ENCODE data around the gene TSPAN10. TPM values are rescaled to one million over a fixed set of nuclear protein-coding genes. Genes with fewer than 3 reads are reported as not detected.
A peak's percentile ranks its signal among the peaks of the same experiment; 100 is the strongest.

Gene TSPAN10
- total RNA-seq, 2 donors from 2014 or later, result 1.3 to 1.8 TPM

- TF ChIP-seq, protein P1, sequence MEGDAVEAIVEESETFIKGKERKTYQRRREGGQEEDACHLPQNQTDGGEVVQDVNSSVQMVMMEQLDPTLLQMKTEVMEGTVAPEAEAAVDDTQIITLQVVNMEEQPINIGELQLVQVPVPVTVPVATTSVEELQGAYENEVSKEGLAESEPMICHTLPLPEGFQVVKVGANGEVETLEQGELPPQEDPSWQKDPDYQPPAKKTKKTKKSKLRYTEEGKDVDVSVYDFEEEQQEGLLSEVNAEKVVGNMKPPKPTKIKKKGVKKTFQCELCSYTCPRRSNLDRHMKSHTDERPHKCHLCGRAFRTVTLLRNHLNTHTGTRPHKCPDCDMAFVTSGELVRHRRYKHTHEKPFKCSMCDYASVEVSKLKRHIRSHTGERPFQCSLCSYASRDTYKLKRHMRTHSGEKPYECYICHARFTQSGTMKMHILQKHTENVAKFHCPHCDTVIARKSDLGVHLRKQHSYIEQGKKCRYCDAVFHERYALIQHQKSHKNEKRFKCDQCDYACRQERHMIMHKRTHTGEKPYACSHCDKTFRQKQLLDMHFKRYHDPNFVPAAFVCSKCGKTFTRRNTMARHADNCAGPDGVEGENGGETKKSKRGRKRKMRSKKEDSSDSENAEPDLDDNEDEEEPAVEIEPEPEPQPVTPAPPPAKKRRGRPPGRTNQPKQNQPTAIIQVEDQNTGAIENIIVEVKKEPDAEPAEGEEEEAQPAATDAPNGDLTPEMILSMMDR (conservative IDR thresholded peaks at IDR 0.05), result no peak
- peaks cover 15% of the 10 kb centered on the region for H3K4me1 ChIP-seq (ENCODE audit: control insufficient read depth, insufficient read depth, low read length)
- Mint-ChIP-seq H3K4me3 (peak overlapping the region; percentile 72), H3K27me3 (ENCODE audit: insufficient read depth) (no peaks in the 10 kb centered on the region), H3K27ac (peak overlapping the region; percentile 68), H3K4me1 (peaks cover 13% of the 10 kb centered on the region), H3K9me3 (no peaks in the 10 kb centered on the region), H3K36me3 (ENCODE audit: low read depth) (peaks cover 36% of the 10 kb centered on the region)
- H3K9ac ChIP-seq (ENCODE audit: extremely low read depth, low read length, poor library complexity, severe bottlenecking), result peak overlapping the region; percentile 70
- WGBS, 2 experiments (ENCODE audit: insufficient coverage in 1 of 2, insufficient read length in 1 of 2), result 79 to 86% methylated on average over 25 to 30 of the region's 30 CpGs
- H3K4me3 ChIP-seq (ENCODE audit: low read length), result peak overlapping the region; percentile 96
- H3K27ac ChIP-seq (ENCODE audit: low read depth, low read length), result peak overlapping the region; percentile 30
- no peaks in the 10 kb centered on the region for H3K27me3 ChIP-seq (ENCODE audit: control insufficient read depth, insufficient read depth, low read length, poor library complexity, severe bottlenecking)
- no peaks in the 10 kb centered on the region for H3K9me3 ChIP-seq (ENCODE audit: control insufficient read depth, low read length)
- peaks cover 34% of the 10 kb centered on the region for H3K36me3 ChIP-seq (ENCODE audit: control insufficient read depth, insufficient read depth, low read length)
- DNase-seq, result peak; percentile 70
Observed at GRCh38 chr17:81665205-81666091, 28.5 kb downstream of the TSPAN10 start.

DNA sequence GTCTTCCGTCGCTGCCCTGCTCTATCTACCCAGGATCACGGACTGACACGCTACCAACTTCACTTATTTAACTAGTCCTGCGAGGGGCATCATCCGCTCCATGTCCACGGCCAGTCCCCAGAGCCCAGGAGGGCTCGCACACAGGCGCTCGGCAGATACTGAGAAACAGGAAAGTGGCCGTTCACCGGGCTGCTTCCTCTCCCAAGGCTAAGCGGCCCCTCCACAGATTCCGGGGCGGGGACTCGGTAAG is 29.0 kb downstream of the TSPAN10 start:
- H3K4me3 ChIP-seq (ENCODE audit: low read length), result peak overlapping the region; percentile 96

DNA sequence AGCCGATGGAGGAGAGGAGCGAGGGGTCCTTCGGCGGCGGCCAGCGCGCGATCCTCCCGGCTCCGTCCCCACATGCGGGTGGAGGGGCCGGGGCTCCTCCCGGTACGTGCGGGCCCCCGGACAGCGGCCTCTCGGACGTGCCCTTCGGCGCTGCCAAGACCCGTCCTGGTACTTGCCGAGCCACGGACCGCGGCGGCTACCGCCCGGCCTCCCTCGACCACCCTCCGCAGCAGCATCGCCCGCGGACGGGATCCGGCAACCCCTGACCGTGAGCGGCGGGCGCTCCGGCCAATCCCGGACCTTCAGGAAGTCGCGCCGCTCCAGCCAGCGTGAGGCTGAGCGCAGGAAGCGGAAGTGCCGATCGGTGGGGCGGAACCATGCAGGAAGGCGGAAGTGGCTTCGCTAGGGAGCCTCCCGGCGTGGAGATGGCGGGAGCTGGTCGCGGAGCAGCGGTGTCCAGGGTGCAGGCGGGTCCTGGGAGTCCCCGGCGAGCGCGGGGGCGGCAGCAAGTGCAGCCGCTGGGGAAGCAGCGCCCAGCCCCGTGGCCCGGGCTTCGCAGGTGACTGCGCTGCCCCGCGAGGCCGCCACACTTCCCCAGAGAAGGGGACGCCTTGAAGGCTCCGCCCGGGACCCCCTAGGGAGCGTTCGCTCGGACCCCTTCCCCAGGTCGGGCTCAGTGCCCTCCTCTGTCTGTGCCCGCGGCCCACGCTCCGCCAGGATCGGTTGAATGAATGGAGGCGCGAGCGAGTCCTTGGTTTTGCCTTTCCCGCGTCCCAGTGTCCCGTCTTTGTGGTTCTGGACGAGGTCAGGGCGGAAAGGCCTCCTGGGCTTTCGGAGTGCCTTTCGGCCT is 29.6 kb downstream of the TSPAN10 start, which contains the start of the genes CCDC137 and OXLD1:
TSS of gene CCDC137 (plus strand) at position 396 of the 850 bp plus-strand sequence. CDS start at position 426, 30 bp downstream.
TSS of gene OXLD1 (minus strand) at position 264 of the 850 bp plus-strand sequence. CDS start at position 236, 28 bp downstream.
- Histone ChIP-seq H3K27ac (ENCODE audit: low read depth, low read length) (peak within 1 kb of the TSS; percentile 63), H3K4me1 (ENCODE audit: control insufficient read depth, insufficient read depth, low read length) (peaks cover 15% of the 10 kb centered on the region), H3K36me3 (ENCODE audit: control insufficient read depth, insufficient read depth, low read length) (peaks cover 43% of the 10 kb centered on the region), H3K27me3 (ENCODE audit: control insufficient read depth, insufficient read depth, low read length, poor library complexity, severe bottlenecking) (no peaks in the 10 kb centered on the region), H3K9me3 (ENCODE audit: control insufficient read depth, low read length) (no peaks in the 10 kb centered on the region), H3K9ac (ENCODE audit: extremely low read depth, low read length, poor library complexity, severe bottlenecking) (peak within 1 kb of the TSS; percentile 70), H3K4me3 (ENCODE audit: low read length) (peak within 1 kb of the TSS; percentile 96)
- no peaks in the 10 kb centered on the region for H3K27me3 Mint-ChIP-seq (ENCODE audit: insufficient read depth)
- WGBS, 2 experiments (ENCODE audit: insufficient coverage in 1 of 2, insufficient read length in 1 of 2), result 1% methylated on average over 45 to 96 of the region's 96 CpGs
- H3K4me1 Mint-ChIP-seq, result peaks cover 13% of the 10 kb centered on the region
- TF ChIP-seq, protein P1 (conservative IDR thresholded peaks at IDR 0.05), result no peak
- peaks cover 46% of the 10 kb centered on the region for H3K36me3 Mint-ChIP-seq (ENCODE audit: low read depth)
- no peaks in the 10 kb centered on the region for H3K9me3 Mint-ChIP-seq
- peak within 1 kb of the TSS; percentile 72 for H3K4me3 Mint-ChIP-seq
- DNase-seq, result peak; percentile 100
- H3K27ac Mint-ChIP-seq, result peak within 1 kb of the TSS; percentile 93

More for the DNA sequence above, 29.0 kb downstream of the TSPAN10 start:
- WGBS, 2 experiments (ENCODE audit: insufficient coverage in 1 of 2, insufficient read length in 1 of 2), result 1 to 7% methylated on average over 3 to 16 of the region's 16 CpGs
- peak overlapping the region; percentile 72 for H3K4me3 Mint-ChIP-seq
- Histone ChIP-seq H3K27ac (ENCODE audit: low read depth, low read length) (peak overlapping the region; percentile 30), H3K4me1 (ENCODE audit: control insufficient read depth, insufficient read depth, low read length) (peaks cover 15% of the 10 kb centered on the region), H3K9ac (ENCODE audit: extremely low read depth, low read length, poor library complexity, severe bottlenecking) (peak overlapping the region; percentile 70), H3K36me3 (ENCODE audit: control insufficient read depth, insufficient read depth, low read length) (peaks cover 38% of the 10 kb centered on the region), H3K9me3 (ENCODE audit: control insufficient read depth, low read length) (no peaks in the 10 kb centered on the region), H3K27me3 (ENCODE audit: control insufficient read depth, insufficient read depth, low read length, poor library complexity, severe bottlenecking) (no peaks in the 10 kb centered on the region)
- H3K27ac Mint-ChIP-seq, result peak overlapping the region; percentile 68
- peaks cover 41% of the 10 kb centered on the region for H3K36me3 Mint-ChIP-seq (ENCODE audit: low read depth)
- no peak for DNase-seq
- H3K27me3 Mint-ChIP-seq (ENCODE audit: insufficient read depth), result no peaks in the 10 kb centered on the region
- TF ChIP-seq, protein P1 (conservative IDR thresholded peaks at IDR 0.05), result no peak
- H3K4me1 Mint-ChIP-seq, result peaks cover 13% of the 10 kb centered on the region
- H3K9me3 Mint-ChIP-seq, result no peaks in the 10 kb centered on the region
